Putamen (tissue), 1 donor: ENCODE measurements around the gene OR2D3.
"Not testable (repeated sequence)": the region's sequence is repeated elsewhere in the genome, so short reads cannot be mapped to it uniquely, and the experiment has no call there.

Experiments used
- DNase-seq: peaks from one replicate; pipeline ENCODE4 v3.0.0-alpha.2; 2016; ENCODE audit warnings: low spot score

The OR2D3 gene, protein sequence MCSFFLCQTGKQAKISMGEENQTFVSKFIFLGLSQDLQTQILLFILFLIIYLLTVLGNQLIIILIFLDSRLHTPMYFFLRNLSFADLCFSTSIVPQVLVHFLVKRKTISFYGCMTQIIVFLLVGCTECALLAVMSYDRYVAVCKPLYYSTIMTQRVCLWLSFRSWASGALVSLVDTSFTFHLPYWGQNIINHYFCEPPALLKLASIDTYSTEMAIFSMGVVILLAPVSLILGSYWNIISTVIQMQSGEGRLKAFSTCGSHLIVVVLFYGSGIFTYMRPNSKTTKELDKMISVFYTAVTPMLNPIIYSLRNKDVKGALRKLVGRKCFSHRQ

DNA sequence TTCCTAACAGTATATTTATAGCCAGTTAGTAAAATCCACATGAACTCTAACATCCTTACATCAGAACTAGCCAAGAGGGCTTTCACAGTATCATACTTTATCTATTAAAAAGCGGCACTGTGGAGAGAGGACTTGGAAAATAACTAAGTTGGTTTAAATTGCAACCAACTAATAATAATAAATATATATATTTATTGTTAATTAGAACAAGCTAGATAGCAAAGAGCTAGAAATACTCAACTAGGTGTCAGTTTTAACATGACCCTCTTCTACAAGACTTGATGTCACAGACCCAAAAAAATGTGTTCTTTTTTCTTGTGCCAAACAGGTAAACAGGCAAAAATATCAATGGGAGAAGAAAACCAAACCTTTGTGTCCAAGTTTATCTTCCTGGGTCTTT, at the start of gene OR2D3:
Gene OR2D3, plus strand, starts transcription at position 301 of the 400 bp plus-strand sequence. Its CDS starts 0 bp downstream, at position 301.
- DNase-seq = no peak

- no peak for DNase-seq
Measured at GRCh38 chr11:6871278-6871677, 49.5 kb upstream of the OR2D3 start.

DNA sequence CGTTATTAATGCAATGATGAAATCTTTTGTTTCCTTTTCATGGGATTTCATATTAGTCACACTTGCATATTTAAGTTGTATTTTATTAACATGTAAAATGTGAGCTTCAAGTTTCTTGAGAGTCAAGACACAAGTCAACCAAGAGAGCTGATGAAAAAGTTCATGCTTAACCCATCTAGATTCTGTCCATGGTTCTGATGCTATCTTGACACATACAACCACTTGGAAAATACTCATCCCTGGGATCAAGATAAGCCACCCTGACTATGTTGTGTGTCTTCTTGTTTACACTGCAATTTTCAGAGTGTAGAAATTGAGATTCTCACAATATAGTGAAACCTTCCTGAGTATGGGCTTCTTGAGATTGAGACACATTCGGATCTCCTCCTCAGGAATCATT, 45.0 kb upstream of the OR2D3 start:
- DNase-seq = no peak

GRCh38 chr11:6876325-6876724, 44.5 kb upstream of the OR2D3 start, which contains the start of gene OR10A4:
Gene OR10A4, plus strand, starts transcription at chr11:6876625. Its CDS starts 23 bp downstream, at chr11:6876648.
- DNase-seq = no peak

- no peak for DNase-seq
Measured at GRCh38 chr11:6876914-6877313, 43.9 kb upstream of the OR2D3 start.

DNA sequence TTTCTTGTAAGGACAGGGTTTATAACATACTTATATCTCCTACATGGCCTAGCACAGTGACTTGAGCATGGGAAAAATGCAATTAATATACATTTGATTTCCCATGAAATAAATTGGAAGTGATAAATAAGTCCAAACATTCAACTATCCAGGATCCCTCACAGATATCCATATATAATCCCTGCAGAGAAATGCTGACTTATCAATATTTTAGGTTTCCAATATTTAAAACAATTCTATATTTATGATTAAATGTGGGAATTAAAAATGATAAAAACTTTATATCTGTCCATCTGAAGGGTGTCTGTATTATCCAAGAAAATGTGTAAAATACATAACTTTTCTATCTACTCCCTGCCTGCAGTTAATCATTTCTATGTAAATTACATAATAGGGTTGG, 38.1 kb upstream of the OR2D3 start:
- DNase-seq = no peak

DNA sequence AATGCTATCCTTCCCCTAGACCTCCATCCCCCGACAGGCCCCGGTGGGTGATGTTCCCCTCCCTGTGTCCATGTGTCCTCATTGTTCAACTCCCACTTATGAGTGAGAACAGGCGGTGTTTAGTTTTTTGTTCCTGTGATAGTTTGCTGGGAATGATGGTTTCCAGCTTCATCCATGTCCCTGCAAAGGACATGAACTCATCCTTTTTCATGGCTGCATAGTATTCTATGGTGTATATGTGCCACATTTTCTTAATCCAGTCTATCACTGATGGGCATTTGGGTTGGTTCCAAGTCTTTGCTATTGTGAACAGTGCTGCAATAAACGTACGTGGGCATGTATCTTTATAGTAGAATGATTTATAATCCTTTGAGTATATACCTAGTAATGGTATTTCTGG, 33.1 kb upstream of the OR2D3 start:
- not testable (repeated sequence) for DNase-seq

DNA sequence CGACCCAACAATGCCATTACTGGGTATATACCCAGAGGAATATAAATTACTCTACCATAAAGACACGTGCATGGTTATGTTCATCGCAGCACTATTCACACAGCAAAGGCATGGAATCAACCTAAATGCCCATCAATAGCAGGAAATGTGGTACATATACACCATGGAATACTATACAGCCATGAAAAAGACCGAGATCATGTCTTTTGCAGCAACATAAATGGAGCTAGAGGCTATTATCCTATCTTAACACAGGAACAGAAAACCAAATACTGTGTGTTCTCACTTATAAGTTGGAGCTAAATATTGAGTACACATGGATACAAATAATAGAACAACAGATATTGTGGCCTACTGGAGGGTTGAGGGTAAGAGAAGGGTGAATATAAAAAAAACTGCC, 32.0 kb upstream of the OR2D3 start:
- no peak for DNase-seq

DNA sequence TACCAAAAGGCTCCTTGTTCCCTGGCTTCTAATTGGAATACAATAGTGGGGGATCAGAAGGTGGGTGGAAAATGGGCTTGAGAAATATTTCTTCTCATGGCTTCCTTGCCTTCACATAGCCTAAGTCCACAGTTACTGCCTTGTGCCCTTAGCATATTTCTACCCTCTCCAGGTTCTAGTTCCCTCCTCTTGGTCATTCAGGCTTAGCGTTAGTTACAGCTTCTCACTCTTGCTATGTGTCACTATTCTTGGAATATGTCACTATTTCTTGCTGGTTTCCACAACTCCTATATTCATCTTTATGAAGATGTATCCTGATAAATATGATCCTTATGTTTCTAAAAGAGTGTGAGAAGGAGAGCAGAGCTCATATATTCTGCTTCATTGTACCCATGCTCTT, 31.0 kb upstream of the OR2D3 start:
- DNase-seq = no peak

- no peak for DNase-seq
Measured at GRCh38 chr11:6892400-6892799, 28.4 kb upstream of the OR2D3 start, which contains the start of gene OR2D2. Gene OR2D2, minus strand, starts transcription at chr11:6892500. Its CDS starts 0 bp downstream, at chr11:6892500.

DNA sequence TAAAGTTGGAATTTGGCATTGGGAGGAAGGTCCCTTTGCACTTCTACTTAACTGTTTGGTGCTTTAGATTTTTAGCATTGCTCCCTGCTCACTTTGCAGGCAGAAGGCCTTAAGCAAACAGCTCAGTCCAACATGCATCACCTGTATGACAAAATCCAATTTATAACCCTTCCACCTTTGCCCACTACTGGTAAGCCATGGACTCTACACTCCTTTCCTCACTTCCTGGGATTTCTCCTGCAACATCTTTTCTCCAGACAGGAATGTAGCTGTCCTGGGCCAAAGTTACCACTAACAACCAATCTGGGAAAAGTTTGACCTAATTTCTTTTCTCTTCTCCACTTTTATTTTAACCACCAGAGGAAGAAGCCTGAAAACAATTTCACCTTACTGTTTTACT, 26.7 kb upstream of the OR2D3 start:
- DNase-seq = no peak

DNA sequence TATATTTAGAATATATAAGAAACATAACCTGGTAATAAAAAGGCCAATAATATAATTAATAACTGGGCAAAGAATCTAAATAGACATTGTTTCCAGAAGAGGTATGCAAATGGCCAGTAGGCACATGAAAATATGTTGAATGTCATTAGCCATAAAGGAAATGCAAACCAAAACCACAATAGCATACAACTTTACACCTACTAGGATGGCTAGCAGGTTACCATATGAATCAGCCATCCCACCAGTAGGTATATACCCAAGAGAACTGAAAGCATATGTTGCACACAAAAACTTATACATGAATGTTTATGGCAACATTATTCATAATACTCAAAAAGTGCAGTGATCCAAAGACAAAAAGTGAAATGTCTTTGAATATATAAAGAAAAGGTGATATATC, 25.8 kb upstream of the OR2D3 start:
- no peak for DNase-seq

- no peak for DNase-seq
Measured at GRCh38 chr11:6898911-6899310, 21.9 kb upstream of the OR2D3 start.

GRCh38 chr11:6900327-6900999, 20.3 kb upstream of the OR2D3 start:
- no peak for DNase-seq

- DNase-seq = not testable (repeated sequence)
Measured at GRCh38 chr11:6904804-6905203, 16.0 kb upstream of the OR2D3 start.

DNA sequence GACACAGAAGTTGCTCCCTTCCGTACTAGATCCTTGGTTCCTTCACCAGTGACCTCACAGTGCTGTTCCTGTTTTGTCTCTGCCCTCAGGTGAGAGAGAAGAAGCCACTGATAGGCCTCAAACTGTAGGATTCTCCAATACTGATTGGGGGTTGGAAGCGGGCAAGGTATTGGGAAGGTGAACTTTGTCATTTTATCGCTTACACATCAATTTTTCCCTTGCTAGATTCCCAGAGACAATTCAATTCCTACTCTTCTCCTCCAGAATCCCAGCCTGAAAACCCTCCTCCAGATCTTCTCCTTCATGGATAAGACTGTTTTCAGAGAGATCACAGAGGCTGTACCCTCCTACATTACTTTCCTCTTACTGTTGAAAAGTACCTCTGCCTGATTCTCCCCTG, 9.4 kb upstream of the OR2D3 start:
- DNase-seq = no peak

DNA sequence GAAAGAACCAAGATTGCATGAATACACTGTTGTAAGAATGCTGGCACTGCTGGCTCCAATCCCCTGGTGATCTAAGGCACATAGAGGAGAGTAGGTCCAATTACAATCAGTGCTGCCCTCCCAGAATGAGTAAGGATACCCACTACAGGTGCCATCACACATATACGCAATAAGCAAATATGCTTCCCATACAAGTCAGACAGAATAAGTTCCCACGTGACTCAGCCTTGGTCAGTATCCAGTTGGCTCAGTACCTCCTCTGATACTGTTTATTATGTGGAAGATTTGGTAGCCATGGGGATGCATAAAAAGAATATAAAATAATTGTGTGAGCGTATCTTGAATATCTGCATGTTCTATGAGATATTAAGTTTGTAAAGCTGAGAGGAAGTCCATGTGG, 8.9 kb upstream of the OR2D3 start:
- DNase-seq = no peak

- DNase-seq = no peak
Measured at GRCh38 chr11:6919698-6920097, 1.1 kb upstream of the OR2D3 start.

- no peak for DNase-seq
Measured at GRCh38 chr11:6925007-6925577, 4.3 kb downstream of the OR2D3 start.

GRCh38 chr11:6925636-6926207, 4.9 kb downstream of the OR2D3 start:
- DNase-seq = peak; percentile 44

- DNase-seq = peak; percentile 44
Measured at GRCh38 chr11:6926208-6927029, 5.6 kb downstream of the OR2D3 start, which contains the start of gene ZNF215. Gene ZNF215, plus strand, starts transcription at chr11:6926426. Its CDS starts 5,847 bp downstream, at chr11:6932273.
